Hematopoietic multipotent progenitor cell treated with erythropoietin and hydrocortisone succinate and interleukin-3 and kit ligand, for 15 days (in vitro differentiated cells): Measurements from ENCODE around the gene TP73.
A peak's percentile ranks its signal among the peaks of the same experiment; 100 is the strongest.

Experiments
- DNase-seq: peaks from one replicate; pipeline ENCODE4 v3.0.0-alpha.2; 2015; ENCODE audit warnings: low spot score

The TP73 gene

DNA sequence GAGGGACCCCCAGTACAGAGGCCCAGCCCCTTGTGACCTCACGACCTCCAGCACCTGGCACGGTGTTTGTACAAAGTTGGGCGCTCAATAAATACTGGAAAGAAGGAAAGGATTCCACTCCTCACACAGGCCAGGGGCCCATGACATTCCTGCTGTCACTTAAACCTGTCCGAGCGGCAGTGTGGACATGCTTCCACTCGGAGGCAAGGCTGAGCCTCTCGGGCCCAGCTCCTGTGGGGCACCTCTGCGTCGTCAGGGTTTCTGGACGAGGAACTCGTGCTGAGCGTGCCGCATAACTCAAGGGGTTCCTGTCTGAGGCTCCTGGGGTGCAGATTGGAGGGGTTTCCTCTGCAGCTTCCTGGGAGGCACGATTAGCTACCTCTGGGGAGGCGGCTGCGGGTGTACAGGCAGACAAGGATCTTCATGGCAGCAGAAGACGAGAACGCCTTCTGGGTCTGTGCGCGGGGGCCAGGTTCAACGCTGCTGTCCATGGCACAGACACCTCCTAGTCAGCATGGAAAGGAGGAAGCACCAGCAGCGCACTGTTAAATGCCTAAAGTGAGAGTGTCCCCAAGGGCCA lies 116.6 kb downstream of the TP73 start:
- no peak for DNase-seq

DNA sequence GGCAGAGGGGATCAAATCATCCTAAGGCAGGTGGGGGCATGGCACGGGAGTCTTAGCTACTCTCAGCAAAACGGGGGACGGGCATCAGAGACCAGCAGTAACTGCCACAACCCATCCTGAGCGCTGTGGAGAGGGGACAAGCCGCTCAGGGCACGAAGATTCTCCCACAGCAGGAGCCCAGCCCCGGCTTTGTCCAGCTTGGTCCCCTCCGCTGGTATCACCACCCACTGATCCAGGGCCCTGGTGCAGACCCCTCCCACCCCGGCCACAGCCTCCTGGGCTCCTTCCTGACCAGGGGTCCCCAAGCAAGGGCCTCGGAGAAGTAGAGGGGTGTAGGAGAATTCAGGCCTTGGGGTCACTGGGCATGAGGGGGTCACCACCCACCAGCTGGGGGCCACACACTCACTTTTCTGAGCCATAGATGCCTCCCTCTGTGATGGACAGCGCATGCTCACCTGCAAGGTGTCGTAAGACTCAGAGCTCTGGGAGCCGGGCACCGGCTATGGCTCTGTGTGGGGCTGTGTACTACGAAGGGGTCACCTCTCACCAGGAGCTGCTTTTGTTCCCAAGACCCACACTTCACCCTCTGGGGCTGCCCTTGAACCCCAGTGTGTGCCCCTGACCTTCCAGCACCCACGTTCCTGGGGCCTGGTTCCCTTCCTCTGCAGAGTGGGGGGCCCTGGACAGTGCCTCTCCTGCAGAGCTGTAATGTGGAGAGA lies 117.9 kb downstream of the TP73 start:
- DNase-seq = no peak

DNA sequence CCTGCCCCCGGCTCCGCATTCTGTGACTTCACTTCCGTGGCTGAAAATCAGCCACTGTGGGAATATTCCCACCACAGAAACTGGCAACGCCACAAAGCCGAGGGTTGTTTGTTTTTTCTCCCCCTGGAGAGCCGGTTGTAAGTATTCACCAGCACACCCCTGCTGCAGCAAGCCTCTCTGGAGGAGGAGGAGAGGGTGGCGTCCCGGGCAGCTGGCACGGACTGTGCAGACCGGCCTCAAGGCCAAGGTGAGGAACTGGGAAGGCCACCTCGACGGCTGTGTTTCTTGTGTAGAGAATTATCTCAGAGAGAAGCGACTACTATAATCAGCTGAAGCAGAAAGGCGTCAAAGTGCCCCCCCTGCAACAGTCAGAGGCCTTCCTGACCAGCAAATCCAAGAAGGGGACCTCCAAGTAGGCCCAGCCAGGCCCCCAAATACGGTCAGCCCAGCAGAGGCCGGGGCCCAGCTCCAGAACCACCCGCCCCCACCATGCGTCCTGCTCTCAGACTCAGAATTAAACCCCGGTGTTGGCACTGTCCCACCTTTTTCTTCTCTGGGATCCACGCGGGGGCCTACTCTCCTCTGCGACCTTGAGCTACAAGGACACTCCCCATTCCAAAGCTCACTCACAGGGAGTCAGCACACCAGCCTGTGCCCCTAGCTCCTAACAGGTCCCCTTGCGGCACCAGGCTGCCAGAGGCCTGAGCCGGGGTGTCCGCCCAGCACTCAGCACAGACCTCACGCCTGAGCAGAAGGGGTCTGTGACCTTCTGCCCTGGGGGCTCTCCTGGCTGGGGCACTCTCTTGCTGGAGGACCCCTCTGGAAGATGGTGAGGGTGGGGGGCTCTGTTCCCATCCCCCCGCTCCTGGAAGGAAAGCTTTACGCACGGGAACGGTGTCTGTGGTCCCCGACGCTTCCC lies 119.1 kb downstream of the TP73 start:
- no peak for DNase-seq

DNA sequence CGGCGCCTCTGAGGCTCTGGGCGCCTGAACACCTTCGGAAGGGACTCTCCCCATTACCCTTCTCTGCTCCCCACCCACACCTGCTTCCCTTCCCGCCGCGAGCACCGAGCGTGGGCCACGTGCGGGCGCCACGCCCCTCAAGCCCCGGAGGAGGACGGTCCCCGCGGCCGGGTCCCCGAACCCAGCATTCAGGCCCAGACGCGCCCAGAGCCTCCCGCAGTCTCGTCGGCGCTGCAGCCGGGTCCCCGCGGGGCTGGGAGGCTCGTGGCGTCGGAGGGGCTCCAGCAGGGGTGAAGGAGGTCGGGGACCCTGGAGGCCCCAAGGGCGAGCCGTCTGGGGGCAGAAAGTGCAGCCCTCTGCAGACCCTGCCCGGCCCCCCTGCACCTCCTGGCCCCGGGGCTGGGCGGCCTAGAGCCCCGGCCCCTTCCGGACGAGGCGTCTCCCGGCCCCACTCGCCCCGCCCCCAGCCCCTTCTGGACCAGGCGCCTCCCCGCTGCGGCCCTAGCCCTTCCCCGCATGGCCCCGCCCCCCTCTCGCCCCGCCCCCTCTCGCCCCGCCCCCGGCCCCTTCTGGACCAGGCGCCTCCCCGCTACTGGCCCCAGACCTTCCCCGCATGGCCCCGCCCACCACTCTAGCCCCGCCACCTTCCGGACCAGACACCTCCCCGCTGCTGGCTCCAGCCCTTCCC lies 119.9 kb downstream of the TP73 start:
- peak; percentile 89 for DNase-seq

DNA sequence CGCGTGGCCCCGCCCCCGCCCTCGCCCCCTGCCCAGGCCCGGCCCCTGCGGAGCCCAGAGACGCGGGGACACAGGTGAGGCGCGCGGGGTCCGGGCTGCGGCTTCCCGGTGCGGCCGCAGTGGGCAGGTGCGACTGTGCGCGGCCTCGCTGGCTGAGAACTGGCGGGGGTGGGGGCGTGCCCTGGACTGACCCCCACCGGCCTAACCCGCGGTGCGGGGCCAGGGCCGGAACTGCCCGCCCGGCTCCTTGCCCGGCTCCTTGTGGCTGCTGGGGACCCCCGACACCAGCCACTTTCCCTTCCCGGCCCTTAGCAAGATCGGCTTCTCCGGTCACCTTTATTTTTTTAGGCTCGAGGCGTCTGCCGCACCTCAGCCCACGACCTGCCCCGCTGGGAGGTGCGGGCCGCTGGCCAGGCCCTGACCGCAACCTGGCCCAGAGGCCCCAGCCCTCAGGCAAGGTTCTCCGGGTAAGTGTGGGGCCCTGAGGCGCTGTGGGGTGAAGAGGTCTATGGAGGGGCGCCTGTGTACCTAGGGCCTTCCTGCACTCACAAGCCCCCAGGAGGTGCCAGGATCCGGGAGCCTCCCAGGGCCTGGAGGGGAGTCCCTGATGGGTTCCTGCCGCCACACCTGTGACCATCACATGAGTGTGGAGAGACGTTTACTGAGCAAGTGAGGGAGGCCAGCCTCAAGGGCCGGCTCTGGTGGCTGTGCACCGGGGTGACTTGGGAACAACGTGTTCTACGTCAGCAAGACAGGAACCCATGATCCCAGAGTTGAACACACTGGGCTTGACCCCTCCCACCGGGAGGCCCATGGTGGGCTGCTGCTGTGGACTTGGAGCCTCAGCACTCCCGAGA lies 120.6 kb downstream of the TP73 start, which contains the start of gene SMIM1:
TSS of gene SMIM1 (plus strand) at position 35 of the 857 bp plus-strand sequence. CDS start 2,625 bp downstream, outside the sequence.
- peak; percentile 51 for DNase-seq

DNA sequence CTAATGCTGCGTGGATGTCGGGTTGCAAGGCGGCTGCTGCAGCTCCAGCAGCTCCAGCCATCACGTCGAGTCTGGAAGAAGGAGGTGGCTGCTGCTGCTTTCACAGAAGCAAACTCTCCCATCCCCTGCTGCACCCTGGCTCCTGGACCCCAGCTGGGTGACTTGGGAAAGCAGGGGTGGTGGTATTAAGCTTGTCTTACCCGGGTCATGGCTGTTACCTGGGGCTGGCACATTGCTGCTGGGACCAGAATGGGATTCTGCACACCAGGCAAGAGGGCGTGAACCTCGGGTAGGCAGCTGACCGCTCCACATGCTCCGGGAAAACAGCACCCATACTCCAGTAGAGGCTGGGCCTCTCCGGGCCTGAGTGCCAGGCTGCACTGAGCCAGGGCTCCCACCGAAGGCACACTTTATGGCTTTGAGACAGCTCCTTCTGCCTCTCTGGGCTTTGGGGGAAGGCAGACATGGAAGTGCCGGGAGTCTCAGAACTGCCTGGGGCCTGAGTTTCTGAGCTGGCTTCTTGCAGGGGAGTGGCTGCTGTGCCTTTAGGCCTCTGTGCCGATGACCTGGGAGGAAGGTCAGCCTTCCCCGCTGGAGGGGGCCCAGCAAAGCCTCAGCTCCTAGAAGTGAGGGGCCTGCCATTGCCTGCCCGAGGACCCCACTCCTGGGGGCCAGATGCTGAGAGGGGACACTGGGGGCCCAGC lies 121.4 kb downstream of the TP73 start:
- DNase-seq = peak; percentile 39

DNA sequence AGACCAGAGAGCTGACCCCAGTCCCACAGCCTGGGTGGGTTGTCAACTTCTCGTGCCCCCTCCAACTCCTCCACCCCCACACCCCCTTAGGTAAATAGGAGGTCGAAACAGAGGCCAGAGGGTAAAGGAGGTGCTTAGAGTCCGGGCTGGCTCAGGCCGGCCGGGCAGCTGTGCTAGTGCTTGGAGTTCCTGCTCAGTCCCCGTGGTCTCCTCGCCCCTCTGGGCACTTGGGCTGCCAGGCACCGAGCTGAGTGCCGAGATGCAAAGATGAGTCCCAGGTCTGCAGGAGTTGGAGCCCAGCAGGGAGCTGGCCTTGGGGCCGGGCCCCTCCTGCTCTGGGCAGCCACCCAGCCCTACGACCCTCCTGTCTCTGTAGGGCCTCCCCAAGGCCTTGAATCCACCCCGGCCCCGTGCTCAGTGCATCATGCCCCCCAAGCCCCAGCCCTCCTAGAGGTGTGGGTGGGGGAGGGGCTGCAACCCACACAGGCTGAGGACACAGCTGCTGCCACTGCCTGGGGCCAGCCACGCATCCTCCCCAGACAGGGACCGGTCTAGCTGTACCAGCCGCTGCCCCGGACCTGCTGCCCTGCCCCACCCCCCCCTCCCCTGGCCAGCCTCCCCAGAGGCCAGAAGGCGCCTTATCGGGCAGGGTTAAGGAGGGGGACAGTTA lies 122.1 kb downstream of the TP73 start:
- peak; percentile 30 for DNase-seq

DNA sequence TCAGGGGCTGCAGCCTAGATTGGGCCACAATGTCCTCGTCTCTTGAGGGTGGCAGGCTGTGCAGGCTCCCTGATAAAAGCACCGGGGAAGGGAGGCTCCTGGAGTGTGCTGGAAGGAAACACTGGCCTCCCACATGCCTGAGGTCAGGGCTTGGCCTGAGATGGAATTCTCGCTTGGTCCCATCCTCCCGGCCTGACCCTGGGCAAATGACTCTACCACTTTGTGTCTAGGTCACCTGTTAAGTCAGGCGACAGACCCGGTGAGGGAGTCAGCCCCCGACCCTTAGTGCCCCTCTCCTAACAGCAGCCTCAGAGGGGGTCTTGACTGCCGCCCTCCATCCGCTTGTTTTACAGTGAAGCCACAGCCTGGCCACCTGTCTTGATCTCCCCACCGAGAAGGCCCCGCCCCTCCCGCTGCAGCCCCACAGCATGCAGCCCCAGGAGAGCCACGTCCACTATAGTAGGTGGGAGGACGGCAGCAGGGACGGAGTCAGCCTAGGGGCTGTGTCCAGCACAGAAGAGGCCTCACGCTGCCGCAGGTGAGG lies 122.7 kb downstream of the TP73 start:
- peak; percentile 79 for DNase-seq

DNA sequence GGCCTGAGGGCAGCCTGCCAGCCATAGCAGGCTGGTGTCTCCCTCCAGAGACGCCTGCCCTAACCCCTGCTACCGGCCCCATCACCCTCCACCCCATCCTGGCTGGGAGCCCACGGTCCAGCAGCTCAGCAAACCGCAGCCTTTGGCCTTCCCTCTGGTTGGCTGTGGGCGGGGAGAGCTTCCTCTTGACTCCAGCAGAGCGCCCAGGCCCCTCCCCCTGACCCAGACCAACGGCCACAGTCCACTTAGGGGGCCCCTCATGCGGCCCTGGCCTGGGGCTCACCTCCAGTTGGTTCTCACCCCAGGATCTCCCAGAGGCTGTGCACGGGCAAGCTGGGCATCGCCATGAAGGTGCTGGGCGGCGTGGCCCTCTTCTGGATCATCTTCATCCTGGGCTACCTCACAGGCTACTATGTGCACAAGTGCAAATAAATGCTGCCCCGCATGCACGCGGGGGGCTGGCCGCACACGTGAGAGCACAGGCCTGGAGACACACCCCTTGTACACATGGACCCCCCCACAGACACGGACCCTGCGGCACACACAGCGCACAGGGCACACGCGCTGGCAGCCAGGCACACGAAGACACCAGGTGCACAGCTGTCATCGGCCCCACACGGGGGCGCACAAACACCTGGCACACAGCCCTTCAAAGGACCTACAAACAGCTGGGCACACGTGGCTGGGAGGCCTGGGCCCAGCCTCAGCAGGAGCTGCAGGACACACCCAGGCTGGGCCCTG lies 123.3 kb downstream of the TP73 start:
- DNase-seq = peak; percentile 83

DNA sequence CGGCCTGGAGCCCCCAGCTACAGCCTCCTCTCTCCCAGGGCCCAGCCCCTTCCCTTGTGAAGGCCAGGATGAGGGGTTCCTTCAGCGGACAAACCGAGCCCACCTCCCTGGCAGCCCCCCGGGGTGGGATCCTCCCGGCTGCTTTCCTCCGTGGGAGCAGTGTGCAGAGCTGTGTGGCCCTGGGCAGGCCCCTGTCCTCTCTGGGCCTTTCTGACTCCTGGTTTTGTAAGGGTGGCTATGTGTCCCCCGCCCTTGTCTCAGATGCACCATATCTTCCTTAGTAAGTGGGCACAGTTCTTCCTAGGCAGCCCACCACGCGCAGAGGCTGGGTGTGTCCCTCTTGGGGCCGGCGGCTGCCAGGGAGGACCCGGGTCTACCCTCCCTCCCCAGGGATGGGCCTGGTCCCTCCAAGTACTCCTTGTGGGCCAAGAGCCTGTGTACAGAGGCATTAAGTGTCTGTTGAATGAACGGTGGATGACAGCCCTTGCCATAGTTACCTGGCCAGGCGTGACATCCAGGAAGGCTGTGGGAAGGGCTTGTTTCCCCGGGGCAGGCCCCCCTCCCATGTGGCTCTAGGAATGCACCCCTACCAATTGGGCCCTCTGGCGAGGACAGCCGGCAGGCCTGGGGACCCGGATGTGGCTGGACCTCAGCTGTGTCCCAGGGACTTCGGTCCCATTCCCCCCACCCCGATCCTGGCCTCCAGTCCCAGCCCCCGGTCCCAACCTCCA lies 124.1 kb downstream of the TP73 start:
- DNase-seq = no peak

DNA sequence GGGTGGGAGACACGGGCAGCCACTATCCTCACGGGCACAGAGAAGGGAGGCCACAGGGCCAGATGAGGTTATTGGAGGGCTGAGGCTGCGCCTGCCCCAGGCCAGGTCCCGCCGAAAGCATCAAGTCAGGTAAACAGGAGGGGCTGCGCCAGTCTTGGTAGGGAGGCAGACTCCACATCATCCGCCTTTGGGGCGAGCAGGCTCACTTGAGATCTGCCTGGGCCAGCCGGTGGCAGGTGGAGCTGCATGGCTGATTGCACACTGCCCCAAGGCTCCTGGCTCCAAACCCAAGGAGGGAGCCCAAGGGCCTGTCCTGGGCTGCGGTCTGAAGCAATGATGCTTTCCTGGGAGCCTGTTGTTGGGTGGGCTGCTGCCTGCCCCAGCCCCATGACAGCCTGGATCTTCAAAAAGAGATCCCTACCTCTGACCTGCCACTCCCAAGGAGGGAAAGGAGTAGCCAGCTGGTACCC lies 124.8 kb downstream of the TP73 start:
- DNase-seq = peak; percentile 30

DNA sequence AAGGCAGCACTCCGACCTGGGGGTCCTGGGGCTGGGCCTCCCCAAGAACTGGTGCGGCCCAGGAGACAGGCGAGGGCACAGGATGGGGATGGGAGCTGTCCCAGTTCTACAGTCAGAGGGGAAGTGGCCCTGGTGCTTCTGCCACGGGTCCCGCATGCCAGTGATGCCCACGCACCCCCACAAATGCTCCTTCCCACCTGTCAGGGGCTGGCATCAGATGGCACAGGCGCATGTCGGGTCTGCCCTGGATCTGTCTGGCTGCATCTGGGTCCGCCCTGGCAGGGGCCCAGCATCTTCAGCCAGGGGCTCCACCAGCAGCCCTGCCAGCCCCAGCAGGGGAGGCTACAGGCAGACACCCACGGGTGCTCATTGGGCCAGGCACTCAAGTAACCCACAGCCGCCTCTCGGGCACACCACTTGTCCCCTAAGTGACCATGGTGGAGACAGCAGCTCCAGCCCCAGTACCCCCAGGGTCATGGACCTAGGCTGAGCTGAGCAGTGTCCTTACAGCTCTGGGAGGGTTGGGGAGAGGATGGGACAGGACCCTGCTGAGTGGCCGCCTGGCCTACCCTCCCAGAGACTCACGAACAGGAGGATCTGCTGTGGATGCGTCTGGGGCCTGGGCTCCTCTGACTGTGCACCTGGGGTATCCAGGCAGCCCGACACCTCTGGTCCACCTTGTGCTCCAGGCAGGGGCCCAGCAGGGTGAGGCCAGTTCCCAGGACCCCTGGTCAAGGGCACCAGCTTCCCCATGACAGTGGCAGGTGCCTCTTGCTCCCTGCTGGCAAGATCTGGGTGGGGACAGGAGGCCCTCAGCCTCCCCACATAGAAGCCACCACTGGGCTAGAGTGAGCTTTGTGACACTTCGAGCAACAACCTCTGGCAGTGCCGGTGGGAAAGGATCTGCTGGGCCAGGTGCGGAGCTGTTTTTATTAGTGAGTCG lies 125.6 kb downstream of the TP73 start:
- DNase-seq = no peak

DNA sequence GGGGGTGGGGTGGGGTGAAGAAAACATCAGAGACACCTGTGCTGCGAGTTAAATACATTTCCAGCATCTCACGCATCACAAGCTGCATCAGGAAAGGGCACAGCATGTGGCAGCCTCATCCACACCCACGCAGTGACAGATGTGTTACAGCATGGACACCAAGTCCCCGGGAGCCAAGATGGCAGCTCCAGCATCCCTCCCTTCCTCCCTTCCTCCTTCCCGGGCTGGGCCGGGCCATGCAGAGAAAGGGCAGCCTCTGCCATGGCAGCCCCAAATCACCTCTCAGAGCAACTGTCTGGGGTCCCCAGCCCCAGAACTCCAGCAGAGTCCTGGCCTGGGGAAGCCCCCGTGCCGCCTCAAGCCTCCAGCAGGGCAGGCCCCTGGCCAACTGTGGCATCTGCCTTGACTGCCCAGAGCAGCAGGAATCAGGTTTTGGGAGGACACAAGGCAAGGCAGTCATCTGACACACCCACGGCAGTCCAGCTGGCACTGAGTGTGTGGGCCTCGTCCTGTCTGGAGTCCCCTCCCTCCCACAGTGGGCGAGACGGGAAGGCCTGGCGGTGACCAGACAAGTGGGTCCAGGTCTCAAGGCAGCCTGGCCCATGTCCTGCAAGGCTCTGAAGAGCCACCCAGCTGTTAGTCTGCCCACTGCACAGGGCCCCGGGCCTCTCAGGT lies 126.4 kb downstream of the TP73 start:
- no peak for DNase-seq

DNA sequence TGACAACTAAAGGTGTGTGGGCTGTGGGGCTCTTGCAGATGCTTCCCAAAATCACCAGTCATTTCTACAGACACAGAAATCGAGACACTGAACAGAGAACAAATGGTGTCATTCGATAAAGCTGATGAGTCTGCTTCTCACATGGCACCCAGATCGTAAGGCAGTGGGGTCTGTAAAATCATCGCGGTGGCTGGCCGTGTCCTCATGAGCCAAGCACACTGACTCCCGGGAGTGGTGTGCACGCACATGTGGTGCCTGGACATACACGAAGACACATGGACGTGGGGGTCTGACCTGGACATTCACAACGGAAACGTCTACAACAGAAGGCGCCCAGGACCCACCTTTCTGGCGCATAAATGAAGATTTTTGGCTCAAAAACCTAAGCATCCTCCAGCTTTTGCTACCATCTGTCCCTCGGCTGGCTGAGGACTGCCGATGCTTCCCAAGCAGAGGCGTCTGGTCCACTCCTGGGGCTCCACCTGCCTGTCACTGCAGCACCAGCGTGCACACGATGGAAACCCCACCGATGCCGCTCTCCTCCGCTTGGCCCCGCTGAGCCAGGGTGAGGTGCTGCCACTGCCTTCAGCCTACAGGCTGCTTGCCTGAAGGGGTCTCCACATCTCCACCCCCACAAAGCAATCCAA lies 127.1 kb downstream of the TP73 start:
- no peak for DNase-seq

DNA sequence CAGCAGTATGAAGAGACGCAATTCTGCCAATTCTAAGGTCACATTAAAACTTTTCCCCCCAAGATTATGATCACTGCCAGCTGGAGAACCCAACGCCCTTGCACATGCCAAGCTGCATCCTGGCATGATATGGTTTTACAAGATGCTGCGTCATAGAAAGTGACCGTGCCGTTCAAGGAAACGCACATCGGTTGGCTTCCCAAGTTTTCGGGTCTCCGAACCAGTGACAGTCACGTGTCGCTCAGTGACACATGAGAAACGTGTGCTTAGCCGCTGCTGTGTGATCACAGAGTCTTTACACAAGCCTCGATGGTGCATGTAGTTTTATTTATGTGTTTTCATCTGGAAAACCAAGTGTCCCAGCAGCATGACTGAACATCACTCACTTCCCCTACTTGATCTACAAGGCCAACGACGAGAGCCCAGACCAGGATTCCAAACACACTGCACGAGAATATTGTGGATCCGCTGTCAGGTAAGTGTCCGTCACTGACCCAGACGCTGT lies 127.6 kb downstream of the TP73 start:
- no peak for DNase-seq

DNA sequence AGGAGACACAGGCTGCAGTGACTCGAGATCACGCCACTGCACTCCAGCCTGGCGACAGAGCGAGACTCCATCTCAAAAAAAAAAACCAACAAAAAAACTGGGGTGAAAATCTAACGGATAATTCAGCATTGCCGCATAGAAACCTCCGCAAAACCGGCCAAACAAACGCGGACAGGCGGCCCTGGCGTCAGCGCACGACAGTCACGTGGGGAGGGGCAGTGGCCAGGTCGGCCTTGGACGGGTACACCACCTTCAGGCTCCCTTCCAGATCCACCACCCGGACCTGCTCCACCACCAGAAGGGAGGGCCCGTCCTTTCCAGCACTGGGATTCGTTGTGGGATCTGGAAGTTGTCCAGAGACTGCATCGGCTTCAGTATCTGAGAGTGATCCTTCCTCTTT lies 128.6 kb downstream of the TP73 start:
- no peak for DNase-seq
